GM10847 (cell line): ENCODE measurements around the gene C4orf17.

Experiments used
- POLR2A ChIP-seq: IDR thresholded peaks from 2 replicates; pipeline ENCODE4 v1.6.1; 2011; ENCODE audit not compliant: insufficient read length; ENCODE audit errors: extremely low read depth

The C4orf17 gene

GRCh38 chr4:99585516-99585915, 74.7 kb downstream of the C4orf17 start:
- TF ChIP-seq POLR2A, result no peak

- no peak for TF ChIP-seq POLR2A
These were observed 75.5 kb downstream of the C4orf17 start for GRCh38 chr4:99586322-99586721.

GRCh38 chr4:99586797-99587196, 76.0 kb downstream of the C4orf17 start:
- no peak for TF ChIP-seq POLR2A

GRCh38 chr4:99587309-99587708, 76.5 kb downstream of the C4orf17 start:
- no peak for TF ChIP-seq POLR2A

GRCh38 chr4:99587803-99588202, 77.0 kb downstream of the C4orf17 start:
- no peak for TF ChIP-seq POLR2A

GRCh38 chr4:99591757-99592156, 80.9 kb downstream of the C4orf17 start:
- TF ChIP-seq POLR2A, result no peak
